HG03432 (cell line): ENCODE data around the gene CALN1.
"Not testable (repeated sequence)": the region's sequence is repeated elsewhere in the genome, so short reads cannot be mapped to it uniquely, and the experiment has no call there.

ENCODE experiments used
- ATAC-seq: cut with Tn5 transposase; IDR thresholded peaks from one replicate; pipeline ENCODE4 v1.9.1; 2021; ENCODE audit warnings: mild to moderate bottlenecking, moderate library complexity; ENCODE audit not compliant: unreplicated experiment

The CALN1 gene

DNA sequence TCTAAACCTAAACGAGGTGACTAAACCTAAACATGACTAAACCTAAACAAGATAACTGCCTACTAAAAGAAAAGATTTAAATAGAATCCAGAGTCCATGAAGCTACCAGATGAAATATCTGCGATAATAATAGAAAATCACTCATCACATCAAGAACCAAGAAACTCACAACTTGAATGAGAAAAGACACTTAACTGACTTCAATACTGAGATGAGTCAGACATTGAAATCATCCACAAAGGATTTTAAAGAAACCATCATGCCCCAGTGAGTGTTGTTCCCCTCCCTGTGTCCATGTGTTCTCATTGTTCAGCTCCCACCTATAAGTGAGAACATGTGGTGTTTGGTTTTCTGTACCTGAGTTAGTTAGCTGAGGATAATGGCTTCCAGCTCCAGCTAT, 416.0 kb downstream of the CALN1 start:
- ATAC-seq = no peak

DNA sequence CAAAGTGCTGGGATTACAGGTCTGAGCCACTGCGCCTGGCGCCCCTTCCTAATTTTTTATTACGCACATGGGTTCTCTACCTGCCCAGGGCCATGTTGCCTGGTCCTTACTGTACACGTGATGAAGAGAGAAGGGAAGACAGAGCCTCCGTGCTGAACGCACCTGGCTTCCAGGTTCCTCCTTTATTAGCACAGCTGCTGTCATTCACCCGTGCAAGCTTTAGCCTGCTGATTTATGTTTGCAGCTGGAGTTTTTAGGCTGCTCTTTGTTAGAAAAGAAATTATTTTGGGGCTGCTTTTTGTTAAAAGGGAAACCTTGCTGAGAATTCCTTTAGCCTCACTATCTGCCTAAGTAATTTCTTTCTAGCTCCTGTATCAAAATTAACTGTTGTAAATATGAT, 417.0 kb downstream of the CALN1 start:
- ATAC-seq = no peak

DNA sequence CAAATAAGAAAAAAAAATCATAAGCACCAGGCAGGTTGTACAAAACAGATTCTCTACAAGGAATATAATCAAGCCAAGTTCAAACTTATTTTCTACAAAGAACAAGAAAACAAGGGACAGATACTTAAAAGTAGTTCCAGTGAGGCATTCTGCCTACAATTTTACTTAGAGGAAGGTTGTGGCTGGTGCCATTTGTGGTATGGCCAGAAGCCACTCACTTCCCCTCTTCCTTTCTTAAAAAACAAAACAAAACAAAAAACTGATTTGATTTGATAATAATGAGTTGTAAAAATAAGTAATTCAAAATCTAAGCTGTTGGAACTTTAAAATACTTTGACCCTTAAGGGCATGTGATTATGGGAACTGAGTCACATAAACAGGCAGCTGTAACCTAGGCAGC, 420.6 kb downstream of the CALN1 start:
- no peak for ATAC-seq

DNA sequence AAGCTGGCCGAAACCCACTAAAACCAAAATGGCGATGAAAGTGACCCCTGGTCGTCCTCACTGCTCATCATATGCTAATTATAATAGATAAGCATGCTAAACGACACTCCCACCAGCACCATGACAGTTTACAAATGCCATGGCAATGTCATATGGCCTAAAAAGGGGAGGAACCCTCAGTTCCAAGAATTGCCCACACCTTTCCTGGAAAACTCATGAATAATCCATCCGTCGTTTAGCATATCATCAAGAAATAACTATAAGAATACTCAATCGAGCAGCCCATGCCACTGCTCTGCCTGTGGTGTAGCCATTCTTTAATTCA, 422.0 kb downstream of the CALN1 start:
- no peak for ATAC-seq

DNA sequence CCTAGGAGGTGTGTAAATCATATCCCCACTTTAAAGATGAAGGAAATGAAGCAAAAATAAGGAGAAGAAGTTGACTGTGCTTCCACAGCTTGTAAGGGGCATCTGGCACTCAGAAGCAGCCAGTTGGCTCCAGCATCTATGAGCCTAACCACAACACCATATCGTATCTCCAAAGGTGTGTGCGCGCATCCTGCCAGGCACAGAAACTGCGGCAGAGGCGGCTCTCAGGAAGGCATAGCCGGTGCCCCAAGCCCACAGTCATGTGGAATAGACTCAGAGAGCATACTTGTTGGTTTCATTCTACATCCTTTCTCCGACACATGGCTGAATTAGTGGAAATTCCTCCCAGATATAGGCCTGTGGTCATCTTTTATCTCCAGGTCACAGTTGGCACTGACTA, 423.9 kb downstream of the CALN1 start:
- ATAC-seq = no peak

DNA sequence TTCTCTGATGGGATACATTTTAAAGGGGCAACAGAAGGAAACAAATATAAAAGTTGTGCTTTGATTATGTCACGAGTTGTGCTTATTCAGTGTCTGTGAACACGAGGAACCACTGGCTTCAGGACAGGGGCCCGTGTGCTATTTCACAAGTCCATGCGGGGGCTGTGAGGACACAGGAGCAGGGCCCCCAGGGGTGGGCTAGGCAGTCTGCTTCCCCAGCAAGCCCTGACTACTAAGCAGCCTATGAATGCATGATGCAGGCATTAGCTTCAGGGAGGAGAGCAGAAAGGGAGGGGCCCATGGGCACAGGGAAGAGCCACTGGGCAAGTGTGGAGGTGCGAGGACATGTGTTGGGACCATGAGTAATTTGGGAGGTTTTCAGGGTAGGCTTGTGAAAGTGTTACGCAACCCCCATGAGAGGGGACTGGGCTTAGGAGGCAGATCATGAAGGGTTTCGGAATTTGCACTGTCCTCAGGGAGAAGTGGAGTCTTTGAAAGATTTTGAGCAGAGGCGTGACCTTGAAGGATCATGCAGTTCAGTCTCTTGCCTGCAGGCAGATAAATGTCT, 424.9 kb downstream of the CALN1 start:
- no peak for ATAC-seq

DNA sequence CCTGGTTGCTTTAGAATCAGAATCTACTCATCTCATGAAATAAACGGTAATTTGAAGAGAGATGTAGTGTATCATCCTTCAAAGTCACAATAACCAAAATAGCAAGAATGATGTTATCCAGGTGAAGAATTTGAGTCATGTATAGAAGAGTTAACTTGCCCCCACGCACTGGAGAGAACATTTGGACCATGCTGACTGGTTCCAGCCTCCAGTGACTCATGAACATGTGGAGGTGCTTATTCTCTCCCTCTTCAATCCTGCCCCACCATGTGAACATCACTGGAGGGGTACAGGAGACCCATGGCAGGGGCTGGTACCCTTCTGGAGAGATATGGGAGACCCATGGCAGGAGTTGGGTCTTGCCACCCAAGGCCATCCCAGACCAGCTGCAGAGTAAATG, 427.8 kb downstream of the CALN1 start:
- no peak for ATAC-seq

DNA sequence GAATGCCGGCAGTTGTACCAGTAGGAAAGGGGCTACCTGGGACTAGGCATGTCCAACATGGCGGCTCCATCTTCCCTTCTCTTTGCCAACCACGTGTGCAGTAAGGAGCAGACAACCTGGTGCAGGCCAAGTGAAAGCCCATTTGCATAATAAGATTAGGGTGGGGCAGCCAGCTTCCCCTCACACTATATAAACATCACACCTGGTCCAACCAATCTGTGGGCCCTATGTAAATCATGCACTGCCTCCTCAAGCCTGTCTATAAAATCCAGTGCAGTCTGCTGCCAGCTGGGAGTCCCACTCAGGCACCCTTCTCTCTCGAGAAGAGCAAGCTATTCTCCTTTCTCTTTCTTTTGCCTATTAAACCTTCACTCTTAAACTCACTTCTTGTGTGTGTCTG, 429.3 kb downstream of the CALN1 start:
- no peak for ATAC-seq

DNA sequence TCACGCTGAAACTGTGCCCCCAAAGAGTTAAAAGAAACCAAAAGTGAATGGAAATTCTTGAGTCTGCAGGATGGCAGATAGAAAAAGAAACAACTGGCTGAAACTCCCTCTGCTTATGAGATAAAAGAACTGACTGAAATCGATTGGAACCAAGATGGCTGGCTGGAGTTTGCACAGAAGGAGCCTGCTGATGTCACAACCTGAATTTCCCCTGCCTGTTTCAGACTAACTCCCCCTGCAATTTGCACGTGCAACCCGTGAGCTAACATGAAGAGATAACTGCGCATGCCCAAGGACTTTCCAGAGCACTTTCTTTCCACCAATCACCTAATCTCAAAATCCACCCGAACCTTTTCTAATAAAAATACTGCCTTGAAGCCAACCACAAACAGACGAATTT, 435.5 kb downstream of the CALN1 start:
- ATAC-seq = no peak

DNA sequence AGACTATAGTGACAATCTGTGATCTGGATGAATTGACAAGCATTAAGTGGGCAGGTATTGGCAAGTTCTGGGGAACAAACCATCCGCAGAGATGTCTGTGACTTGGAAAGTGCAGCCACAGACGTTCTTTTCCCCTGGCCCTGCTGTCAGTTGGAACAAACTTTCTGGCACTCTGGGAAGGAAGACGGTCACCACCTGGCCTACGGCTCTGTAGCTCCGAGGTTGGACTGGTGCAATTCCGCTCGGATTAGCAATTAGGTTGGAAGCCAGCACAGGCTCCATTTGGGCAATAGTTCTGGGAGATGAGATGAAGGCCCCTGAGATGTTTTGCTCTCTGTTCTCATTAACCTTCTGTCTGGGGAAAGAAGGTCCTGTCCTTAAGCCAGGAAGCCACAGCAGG, 437.5 kb downstream of the CALN1 start:
- ATAC-seq = no peak

DNA sequence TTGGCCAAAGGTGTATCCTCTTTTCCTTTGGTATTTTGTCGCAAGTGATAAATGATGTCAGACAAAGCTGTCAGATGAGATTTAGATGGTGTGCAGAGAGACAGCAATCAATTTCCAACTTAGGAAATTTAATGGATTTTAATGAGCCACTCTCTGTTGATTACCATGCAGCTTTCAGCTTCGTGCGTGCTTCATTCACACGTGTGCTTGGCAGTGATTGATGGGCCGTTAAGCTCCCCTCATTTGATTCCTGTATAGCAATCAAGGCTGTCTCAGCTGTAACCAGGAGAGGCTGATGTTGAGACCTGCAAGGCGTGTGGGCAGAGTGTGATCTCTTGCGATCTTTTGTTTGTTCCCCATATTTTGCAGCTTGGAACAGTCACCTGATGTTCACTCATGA, 439.6 kb downstream of the CALN1 start:
- ATAC-seq = no peak

DNA sequence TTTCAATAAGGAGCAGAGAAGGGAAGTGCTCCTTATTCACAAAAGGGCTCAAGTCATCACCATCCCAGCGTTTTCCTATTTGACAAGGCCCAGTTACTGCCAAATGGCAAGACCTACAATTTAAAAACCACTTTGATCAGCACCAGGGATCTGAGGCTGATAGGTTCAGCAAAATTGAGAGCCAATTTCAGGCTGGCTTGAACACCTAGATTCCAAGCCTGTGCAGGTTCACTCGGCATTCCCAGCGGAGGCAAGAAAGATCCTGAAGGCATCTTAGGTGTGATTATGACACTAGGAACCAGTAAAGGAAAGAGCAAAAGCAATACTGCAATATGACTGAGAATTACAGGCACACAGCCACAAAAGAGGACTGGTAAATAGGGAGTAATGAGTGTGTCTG, 441.4 kb downstream of the CALN1 start:
- no peak for ATAC-seq

DNA sequence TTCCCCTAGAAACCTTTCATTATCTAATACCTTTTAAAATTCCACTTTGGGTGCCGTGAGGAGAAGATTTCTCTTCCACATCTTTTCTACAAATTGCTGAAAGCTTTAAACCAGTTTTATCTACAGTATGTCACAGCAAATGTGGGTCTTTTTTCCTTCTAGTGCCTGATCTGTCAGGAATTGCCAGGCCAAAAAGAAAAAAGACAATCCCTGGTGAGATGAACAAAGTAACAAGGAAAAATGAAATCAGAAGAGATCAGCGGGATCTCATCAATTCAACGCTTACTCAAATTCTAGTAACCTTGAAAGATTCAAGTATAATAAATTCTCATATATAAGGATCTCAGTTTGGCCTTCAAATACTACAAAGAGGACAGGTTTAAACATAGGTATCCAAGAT, 449.5 kb downstream of the CALN1 start:
- no peak for ATAC-seq

DNA sequence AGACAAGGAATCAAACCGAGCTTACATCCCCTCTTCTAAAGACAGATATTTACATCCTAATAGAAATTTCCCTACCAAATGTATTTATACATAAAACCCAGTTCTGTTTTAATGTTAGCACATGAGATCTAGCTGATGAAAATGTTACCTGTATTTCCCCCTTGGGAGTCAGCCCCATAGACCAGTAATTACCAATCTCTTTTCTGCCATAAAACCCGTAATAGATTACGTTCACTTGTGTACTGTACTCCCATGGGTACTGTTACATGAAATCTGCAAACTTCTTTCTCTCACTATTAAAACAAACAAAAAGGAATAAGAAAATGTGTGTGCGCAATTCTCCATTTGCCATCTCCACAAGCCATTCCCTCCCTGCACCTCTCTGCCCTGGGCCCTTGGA, 450.9 kb downstream of the CALN1 start:
- no peak for ATAC-seq

DNA sequence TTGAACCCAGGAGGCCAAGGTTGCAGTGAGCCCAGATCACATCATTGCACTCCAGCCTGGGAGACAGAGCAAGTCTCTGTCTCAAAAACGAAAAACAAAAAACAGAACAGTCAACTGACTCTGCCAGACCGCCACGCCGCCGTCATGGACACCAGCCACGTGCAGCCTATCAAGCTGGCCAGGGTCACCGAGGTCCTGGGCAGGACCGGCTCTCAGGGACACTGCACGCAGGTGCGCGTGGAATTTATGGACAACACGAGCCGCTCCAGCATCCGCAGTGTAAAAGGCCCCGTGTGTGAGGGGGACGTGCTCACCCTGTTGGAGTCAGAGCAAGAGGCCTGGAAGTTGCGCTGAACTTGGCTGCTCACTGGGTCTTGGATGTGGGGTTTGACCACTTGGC, 470.0 kb downstream of the CALN1 start:
- no peak for ATAC-seq

DNA sequence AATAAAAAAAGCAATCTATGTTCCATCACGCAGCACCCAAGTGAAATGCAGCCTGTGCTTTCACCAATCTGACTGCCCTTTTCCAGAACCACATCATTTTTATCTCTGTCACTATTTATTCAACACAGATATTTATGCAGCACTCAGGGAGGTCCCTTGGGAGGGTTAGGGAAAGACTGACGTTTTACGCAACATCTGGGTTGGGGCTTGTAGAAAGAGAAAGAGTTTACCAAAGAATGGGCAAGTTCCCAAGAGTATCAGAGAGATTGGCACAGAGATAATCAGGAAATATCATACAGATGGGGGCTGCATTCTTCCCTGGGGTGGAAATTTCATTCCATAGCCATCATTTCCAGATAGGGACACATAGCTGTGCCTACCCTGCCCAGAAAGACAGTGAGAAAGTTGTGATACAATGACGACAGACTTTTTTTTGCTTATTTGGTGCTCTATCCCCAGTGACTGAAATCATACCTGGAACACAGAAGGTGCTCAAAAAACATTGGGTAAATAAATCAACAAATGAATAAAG, 474.2 kb downstream of the CALN1 start:
- ATAC-seq = no peak

DNA sequence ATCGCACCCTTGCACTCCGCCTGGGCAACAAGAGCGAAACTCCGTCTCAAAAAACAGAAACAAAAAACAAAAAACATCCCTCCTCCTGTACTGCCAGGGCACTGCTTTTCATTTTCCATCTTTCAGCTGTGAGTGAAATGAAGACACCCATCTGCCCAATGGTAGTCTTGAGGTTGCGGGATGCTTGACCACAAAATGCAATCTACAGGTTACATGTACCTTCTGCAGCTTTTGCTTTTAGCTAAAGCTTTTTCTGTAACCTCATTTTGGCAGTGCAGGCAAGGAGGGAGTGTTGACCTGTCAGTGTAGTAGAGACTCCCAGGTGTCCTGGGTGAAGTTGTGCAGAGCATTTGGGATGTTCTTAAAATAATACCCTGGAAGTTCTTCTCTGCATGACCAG, 476.5 kb downstream of the CALN1 start:
- no peak for ATAC-seq

DNA sequence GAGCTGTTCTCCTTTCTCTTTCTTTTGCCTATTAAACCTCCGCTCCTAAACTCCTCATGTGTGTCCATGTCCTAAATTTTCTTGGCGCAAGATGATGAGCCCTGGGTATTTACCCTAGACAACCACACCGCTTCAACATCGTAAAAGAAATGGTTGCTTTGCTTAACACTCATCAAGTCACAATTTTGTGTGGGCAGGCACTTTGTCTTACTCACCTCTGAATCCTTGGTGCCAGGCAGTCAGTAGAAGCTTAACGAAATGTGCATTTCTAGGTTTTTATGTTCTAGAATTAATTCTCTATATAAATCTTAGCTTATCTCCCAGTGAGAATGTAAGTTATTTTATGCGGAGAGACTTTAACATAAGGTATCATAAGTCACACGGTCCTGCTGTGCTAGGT, 478.7 kb downstream of the CALN1 start:
- ATAC-seq = no peak

DNA sequence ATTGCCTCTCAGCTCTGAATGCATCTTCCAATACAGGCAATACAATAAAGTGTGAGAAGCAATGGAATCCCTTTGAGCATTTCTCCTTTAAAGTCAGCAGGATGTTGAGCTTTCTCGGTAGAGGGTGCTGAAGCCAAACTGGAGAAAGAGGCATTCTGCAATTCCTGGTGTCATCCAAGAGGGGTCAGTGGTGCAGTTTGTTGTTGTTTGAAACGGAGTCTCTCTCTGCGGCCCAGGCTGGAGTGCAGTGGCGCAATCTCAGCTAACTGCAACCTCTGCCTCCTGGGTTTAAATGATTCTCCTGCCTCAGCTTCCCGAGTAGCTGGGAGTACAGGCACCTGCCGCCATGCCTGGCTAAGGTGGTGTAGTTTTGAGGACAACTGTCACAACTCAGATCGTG, 486.5 kb downstream of the CALN1 start:
- ATAC-seq = no peak

DNA sequence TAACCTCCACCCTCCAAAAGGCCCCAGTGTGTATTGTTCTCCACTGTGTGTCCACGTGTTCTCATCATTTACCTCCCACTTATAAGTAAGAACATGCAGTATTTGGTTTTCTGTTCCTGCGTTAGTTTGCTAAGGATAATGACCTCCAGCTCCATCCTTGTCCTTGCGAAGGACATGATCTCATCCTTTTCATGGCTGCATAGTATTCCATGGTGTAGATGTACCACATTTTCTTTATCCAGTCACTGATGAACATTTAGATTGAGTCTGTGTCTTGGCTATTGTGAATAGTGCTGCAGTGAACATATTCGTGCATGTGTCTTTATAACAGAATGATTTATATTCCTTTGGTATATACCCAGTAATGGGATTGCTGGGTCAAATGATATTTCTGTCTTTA, 497.9 kb downstream of the CALN1 start:
- ATAC-seq = not testable (repeated sequence)

DNA sequence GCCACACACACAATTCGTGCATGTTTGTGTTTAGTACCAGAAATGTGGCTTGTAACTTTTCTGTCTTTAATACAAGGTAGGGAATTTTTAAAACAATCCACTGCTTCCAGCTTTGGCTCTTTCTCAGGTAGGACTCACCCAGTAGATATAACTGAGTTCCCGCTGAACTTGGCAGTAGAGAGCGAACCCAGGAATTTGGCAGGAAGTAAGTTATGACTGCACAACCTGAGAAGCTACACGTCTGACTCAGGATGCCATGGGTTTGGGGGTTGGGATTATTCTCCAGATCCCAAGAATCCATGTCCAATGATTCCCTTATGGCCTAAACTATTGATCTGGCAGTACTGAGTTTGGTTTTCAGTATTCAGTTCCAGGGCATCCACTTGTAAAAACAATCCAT, 499.7 kb downstream of the CALN1 start:
- no peak for ATAC-seq

DNA sequence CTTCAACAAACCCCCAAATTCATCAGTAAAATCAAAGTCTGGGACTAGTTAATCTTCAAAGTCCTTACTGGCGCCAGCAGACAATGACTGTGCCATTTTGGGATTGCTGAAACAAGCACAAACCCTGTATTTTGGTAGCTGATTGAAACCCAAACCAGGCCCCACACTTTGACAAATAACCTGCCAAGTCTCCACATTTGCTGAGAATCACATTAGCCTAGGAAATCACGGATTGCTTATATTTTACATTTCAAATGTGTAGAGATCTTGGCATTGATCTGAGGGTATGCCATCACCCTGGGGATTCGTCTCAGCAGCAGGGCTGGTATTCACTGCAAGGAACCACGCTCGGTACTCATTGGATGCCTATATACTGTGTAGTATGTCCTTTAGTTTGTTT, 501.1 kb downstream of the CALN1 start:
- ATAC-seq = no peak

DNA sequence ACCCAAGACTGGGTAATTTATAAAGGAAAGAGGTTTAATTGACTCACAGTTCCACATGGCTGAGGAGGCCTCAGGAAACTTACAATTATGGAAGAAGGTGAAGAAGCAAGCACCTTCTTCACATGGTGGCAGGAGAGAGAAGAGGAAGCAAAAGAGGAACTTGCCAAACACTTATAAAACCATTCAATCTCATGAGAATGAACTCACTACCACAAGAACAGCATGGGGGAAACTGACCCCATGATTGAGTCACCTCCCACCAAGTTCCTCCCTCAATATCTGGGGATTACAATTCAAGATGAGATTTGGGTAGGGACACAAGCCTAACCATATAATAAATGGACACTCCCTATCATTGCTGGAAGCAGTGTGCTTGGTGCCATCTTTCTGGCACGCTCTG, 506.3 kb downstream of the CALN1 start:
- no peak for ATAC-seq

DNA sequence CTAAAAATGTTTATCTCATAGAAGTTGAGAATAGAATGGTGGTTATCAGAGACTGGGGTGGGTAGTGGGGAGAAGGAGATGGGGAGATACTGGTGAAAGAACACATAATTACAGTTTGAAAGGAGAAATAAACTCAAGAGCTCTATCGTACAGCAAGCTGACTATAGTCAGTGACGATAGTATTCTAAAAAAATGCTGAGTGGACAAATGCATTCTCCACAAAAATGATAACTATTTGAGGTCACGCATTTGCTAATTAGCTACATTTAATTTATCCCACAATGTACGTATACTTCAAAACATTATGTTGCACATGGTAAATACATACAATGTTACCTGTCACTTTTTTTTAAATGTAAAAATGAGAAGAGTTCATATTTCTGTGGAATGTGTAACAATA, 507.7 kb downstream of the CALN1 start:
- no peak for ATAC-seq
